RWPE1 (cell line): ENCODE data around the gene TRAF6.
"Not testable (repeated sequence)": the region's sequence is repeated elsewhere in the genome, so short reads cannot be mapped to it uniquely, and the experiment has no call there.

Source experiments
- CTCF ChIA-PET: fragments of 350-600 bp; sonication (Branson Sonifier 250); formaldehyde crosslinking; extraction: SDS; loops from one replicate; lab custom pipeline; 2021; lab: Yijun Ruan, JAX
- POLR2A ChIA-PET: fragments of 400-600 bp; formaldehyde crosslinking; extraction: SDS; loops from one replicate; lab custom pipeline; 2020; ENCODE audit warnings: antibody characterized with exemption; ENCODE audit not compliant: low non-redundant PET; lab: Yijun Ruan, JAX
- DNase-seq: peaks from one replicate; pipeline ENCODE4 v3.0.0; 2012; ENCODE audit warnings: low spot score
- H3K27ac ChIP-seq: fragments of 450-650 bp; 2 replicates; pipeline ENCODE4 v1.5.1; 2017
- CTCF ChIP-seq: fragments of 450-650 bp; conservative IDR thresholded peaks from 2 replicates; pipeline ENCODE4 v1.5.1; 2017; ENCODE audit warnings: low read depth, mild to moderate bottlenecking

Gene TRAF6

GRCh38 chr11:36485298-36486002 lies 24.6 kb downstream of the TRAF6 start:
- CTCF ChIA-PET, result interaction anchor here (1.1 kb wide), 1 partner anchor 15 kb away, joined by 3 read pairs; no protein-coding TSS in a partner anchor
- no peak for TF ChIP-seq CTCF
- POLR2A ChIA-PET, result no interaction called here
- no peak overlapping the region for H3K27ac ChIP-seq
- DNase-seq, result no peak

DNA sequence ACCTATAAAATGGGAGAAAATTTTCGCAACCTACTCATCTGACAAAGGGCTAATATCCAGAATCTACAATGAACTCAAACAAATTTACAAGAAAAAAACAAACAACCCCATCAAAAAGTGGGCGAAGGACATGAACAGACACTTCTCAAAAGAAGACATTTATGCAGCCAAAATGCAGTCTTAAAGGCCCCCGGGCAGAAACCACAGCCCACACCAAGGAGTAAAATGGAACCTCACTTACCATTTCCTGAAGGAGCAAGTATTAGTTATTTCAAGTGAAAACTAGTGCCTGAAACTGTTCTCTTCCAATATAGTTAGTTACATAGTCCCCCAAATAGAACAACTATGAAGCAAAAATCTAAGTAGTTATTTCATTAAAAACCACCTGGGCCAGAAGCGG lies 27.0 kb downstream of the TRAF6 start:
- H3K27ac ChIP-seq, POLR2A ChIA-PET, DNase-seq, CTCF ChIA-PET: not testable (repeated sequence)

DNA sequence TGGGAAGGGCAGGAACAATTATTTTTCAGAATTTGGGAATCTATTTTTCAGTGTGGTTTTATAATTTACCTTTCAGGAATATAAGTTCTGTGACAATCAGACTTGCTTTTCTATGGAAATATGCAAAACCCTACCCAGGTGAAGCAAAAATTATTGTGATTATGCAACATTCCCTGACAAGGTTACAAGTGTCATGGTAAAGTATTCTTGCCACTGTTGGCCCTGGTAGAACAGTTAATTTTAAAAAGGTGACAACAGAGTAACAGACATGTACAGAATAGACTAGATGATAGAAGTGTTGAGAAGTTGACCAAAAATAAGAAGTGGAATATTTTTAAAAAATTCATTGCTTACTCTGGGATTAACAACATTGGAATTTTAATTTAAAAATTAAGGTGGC lies 29.2 kb downstream of the TRAF6 start:
- no peak overlapping the region for H3K27ac ChIP-seq
- ChIA-PET CTCF (interaction anchor here (0.6 kb wide), 1 partner anchor 188 kb away, joined by 4 read pairs; no protein-coding TSS in a partner anchor), POLR2A (no interaction called here)
- TF ChIP-seq CTCF, result no peak
- no peak for DNase-seq

DNA sequence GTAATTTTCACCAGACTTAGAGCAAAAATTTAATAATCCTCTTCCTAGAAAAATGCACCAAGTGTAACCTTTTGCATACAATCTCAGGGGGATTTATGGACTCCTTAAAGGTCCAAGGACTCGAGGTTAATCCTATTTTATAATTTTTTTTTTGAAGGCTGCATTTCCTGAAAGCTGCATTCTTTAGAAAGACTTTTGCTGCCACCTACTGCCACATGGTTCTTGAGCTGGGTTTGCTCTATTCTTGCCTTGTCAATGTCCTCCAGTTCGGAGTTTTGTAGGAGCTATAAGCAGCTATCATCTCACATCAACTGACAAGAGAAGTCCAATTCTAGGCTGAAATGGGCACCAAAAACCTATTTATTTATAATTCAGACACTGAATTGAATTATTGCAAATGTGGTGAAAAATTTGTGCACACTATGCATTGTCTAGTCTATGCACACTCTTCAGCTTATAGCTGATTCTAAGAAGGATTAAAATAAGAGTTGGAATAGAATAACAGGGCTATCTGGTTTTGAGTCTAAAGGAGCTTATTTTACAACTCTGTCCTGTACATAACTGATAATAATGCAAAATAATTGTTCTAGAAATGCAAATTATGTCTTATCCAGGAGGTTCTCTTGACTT lies 31.3 kb downstream of the TRAF6 start:
- ChIA-PET POLR2A (interaction anchor here (0.7 kb wide), 1 partner anchor 382 kb away, joined by 3 read pairs; no protein-coding TSS in a partner anchor), CTCF (interaction anchor here (0.6 to 3.7 kb wide), 17 partner anchors 14 to 1007 kb away, joined by 3 to 30 read pairs (median 3); partner anchors contain the start of genes PRR5L and TRAF6)
- TF ChIP-seq CTCF, result peak; percentile 44
- no peak overlapping the region for H3K27ac ChIP-seq
- DNase-seq, result peak; percentile 28

DNA sequence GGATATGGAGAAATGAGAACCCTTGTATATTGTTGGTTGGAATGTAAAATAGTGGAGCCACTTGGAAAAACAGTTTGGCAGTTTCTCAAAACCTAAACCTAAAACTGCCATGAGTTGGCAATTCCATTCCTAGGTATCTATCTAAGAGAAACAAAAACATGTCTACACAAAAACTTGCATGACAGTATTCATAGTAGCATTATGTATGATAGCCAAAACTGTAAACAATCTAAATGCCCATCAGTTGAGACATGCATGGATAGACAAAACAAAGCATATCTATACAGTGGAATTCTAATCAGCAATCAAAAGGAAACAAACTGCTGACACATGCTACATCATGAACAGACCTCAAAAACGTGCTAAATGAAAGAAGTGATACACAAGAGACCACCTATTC lies 34.9 kb downstream of the TRAF6 start:
- no peak overlapping the region for H3K27ac ChIP-seq
- no peak for DNase-seq
- CTCF ChIA-PET, result no interaction called here
- TF ChIP-seq CTCF, result no peak
- POLR2A ChIA-PET, result no interaction called here

DNA sequence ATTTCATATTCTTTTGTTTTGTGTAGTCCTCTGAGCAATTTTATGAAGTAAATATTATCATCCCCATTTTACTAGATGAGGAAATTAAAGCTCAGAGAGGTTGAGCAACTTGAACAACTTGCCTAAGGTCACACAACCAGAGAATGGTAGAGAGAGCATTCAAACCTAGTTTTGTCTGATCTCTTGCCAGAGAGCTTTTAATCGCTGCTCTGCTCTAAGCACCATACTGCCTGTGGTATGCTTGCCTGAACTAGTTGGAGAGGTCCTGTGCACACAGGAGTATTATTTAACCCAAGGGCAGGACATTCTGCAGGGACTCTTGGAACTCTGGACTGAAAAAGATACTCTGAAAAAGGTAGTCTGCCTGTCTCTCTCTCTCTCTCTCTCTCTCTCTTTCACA lies 38.5 kb downstream of the TRAF6 start:
- ChIA-PET POLR2A (no interaction called here), CTCF (no interaction called here)
- no peak for TF ChIP-seq CTCF
- no peak for DNase-seq
- no peak overlapping the region for H3K27ac ChIP-seq
